Activated naive CD8-positive, alpha-beta T cell treated with anti-CD3 and anti-CD28 coated beads, Interleukin-2, amount 50 U/mL, for 16 hours (primary cell): ENCODE measurements around the gene CD244.
"Not testable (repeated sequence)": the region's sequence is repeated elsewhere in the genome, so short reads cannot be mapped to it uniquely, and the experiment has no call there.

Experiments
- DNase-seq: peaks from one replicate; pipeline ENCODE4 v3.0.0-alpha.2; 2020; ENCODE audit warnings: low read depth, low spot score

Gene CD244

DNA sequence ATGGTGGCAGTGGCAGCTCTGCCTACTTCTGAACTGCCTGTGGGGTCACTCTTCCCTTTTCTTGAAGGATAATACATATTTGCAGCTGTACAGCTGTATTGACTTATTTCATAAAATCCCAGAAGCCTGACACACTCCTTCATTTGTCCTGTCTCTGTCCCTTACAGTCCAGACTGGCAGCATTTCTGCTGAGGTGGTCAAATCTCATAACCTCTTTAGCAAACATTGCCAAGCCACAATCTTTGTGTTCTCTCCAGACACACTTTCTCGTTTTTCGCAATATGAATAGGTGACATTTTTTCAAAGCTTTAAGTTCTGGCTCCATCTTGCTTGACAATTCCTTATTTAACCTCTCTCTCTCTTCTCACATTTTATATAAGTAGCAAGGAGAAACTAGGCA is 51.5 kb downstream of the CD244 start:
- DNase-seq = no peak

DNA sequence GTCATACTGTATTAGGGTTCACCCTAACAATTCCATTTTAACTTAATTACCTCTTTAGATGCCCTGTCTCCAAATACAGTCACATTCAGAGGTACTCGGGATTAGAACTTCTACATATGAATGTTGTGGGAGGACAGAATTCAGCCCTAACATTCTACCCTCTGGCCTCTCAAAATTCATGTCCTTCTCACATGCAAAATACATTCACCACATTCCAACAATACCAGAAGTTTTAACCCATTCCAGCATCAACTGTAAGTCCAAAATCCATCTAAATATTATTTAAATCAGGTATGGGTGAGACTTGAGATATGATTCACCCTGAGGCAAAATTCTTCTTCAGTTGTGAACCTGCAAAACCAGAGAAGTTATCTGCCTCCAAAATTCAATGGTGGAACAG is 52.2 kb downstream of the CD244 start:
- no peak for DNase-seq

DNA sequence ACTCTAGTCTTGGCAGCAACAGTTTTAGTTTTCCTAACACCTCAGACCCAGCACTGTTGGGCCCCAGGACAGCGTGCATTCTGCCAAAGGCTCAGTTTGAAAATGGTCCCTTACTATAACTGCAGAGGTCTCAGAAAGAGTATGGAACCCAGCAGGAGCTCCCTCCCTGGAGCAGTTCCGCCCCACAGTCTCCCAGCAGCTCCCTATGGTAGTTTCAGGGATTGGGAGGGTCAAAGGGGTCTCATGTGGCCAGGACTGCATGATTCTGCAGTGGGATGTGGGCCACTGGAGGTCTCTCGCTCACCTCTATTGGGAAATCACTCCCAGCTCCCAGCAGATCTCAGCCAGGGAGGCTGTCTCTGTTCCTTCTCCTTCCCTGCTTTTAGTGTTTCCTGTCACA is 54.4 kb downstream of the CD244 start:
- no peak for DNase-seq

DNA sequence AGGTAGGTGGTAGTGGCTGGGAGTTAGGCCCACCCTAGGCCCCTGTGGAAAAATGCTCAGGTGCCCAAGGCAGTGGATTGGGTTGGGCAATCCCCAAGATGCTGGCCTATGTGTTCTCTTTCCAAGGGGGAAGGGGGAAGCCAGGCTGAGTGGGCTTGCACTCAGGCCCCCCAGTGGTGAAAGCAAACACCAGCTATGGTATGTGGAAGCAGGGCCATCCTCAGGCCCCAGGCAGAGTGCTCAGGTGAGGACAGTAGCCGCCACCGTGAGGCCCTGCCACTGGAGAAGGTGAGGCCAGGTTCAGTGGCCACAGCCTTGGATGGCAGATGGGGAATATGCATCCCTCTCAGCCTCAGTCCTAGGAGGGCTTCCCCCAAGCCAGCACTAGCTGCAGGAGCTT is 54.9 kb downstream of the CD244 start:
- no peak for DNase-seq

DNA sequence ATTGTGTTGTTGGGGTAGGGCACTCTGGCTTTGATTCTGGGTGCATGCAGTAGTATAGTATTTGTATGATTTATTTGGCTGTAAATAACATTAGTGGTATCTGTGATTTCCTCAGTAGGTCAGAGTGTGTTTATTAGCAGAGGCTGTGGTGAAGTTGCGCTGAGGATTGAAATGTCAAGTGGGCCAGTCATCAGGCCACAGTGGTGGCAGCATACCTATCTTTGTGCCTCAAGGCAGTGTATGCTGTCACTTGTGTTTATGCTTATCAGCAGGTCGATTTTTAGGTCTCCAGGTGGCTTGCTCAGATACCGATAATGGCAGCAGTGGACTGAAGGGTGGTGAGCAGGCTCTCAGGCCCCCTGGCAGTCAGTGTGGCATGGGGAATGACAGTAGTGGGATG is 55.4 kb downstream of the CD244 start:
- no peak for DNase-seq

DNA sequence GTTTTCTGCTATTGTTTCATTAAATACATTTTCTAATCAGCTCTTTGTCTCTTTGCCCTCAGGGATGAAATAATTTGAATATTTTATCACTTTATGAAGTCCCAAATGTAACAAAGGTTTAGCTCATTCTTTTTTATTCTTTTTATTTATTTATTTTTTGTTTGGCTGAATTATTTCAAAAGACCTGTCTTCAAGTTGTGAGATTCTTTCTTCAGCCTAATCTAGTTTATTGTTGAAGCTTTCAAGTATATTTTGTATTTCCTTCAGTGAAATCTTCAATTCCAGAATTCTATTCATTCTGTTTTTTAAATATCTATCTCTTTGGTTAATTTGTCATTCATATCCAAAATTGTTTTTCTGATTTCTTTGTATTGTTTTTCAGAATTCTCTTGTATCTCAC is 55.9 kb downstream of the CD244 start:
- no peak for DNase-seq

DNA sequence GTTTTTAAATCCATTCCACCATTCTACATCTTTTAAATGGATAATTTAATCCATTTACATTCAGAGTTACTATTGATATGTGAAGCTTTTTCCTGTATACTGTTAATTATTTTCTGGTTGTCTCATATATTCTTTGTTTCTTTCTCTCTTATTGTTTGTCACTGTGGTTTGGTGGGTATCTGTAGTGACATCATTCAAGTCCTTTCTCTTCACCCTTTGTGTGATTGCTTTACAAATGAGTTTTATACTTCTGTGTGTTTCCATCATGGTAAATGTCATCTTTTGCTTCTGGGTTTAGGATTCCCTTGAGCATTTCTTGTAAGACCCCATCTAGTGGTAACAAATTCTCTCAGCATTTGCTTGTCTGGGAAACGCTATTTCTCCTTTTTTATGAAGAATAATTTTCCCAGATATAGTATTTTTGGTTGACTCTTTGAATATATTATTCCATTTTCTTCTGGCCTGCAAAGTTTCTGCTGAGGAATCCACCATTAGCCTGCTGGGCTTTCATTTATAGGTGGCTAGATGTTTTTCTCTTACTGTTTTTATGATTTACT is 56.5 kb downstream of the CD244 start:
- no peak for DNase-seq

DNA sequence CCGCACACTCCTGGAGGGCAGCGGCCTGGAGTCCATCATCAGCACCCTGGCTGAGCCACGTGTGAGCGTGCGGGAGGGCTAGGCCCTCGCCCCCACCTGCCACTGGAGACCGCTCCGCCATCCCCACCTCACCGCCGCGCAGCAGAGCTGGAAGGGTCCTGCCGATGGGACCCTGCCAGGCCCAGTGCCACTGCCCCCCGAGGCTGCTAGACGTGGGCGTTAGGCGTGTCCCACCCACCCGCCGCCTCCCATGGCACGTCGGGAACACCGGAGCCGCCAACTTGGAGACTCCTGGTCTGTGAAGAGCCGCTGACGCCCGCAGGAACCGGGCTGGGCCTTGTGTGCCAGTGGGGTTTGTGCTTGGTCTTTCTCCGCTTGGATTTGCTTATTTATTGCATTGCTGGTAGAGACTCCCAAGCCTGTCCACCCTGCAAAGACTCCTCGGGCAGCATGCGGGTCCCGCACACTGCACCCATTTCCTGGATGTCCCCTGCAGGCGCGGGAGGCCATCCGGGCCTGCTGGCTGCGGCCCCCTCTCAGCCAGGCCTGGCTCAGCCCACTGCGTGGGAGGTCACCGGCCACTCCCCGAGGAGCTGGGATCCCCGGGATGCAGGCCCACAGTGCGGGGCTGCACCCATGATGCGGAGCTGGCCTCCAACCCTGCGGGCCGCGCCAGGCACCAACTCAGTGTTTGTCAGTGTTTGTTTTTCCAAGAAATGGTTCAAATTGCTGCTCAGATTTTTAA is 60.7 kb downstream of the CD244 start:
- no peak for DNase-seq

DNA sequence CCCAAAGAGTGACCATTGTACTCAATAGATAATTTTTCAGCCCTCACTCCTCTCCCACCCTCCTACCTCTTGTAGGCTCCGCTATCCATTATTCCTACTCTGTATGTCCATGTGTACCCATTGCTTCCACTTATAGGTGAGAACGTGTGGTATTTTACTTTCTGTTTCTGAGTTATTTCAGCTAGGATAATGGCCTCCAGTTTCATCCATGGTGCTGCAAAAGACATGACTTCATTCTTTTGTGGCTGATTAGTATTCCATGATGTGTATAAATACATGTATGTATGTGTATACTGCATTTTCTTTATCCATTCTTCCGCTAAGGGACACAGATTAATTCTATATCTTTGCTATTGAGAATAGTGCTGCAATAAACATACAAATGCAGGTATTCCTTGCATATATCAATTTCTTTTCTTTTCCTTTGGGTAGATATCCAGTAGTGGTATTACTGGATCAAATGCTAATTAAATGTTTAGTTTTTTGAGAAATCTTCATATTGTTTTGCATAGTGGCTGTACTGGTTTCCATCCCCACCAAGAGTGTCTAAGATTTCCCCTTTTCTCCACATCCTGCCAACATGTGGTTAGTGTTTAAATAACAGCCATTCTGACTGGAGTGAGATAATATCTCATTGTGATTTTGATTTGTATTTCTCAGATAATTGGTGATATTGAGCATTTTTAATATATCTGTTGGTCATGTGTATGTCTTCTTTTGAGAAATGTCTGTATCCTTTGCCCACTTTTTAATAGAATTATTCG is 61.9 kb downstream of the CD244 start:
- DNase-seq = no peak

DNA sequence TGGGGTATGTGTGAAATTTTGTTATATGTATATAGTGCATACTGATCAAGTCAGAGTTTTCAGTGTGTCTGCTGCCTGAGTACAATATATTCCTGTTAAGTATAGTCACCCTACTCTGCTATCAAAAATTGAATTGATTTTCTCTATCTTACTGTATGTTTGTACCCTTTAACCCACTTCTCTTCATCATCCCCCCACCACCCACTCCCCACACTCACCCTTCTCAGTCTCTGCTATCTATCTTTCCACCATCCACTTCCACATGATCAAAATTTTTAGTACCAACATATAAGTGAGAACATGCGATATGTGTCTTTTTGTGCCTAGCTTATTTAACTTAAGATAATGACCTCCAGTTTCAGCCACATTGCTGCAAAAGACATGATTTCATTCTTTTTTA is 62.5 kb downstream of the CD244 start:
- DNase-seq = no peak

DNA sequence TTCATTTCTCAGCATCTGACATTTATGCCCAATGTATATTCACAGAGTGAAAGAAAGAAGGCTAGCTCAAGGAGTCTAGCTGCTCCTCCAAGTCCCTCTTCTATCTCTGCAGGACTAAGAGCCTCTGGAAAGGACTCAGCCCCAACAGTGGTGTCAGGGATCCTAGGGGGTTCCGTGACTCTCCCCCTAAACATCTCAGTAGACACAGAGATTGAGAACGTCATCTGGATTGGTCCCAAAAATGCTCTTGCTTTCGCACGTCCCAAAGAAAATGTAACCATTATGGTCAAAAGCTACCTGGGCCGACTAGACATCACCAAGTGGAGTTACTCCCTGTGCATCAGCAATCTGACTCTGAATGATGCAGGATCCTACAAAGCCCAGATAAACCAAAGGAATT is 63.0 kb downstream of the CD244 start:
- no peak for DNase-seq

DNA sequence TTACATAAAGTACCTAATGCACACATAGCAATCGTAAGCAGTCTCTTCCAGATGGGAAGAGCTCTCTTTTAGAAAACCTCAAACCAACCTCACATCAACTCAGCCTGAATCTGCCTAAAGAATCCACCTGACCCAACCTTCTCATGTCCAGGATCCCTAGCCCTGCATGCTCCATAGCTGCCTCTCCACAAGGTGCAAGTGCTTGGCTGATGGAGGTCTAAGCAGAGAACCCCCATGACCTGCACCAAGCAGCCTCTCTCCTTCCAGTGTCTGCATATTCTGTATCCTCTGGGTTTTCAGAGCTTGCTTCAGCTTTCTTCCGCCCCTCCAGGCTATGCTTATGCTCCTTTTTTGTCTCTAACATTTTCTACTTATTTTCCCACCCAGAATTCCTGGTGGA is 64.2 kb downstream of the CD244 start:
- no peak for DNase-seq

DNA sequence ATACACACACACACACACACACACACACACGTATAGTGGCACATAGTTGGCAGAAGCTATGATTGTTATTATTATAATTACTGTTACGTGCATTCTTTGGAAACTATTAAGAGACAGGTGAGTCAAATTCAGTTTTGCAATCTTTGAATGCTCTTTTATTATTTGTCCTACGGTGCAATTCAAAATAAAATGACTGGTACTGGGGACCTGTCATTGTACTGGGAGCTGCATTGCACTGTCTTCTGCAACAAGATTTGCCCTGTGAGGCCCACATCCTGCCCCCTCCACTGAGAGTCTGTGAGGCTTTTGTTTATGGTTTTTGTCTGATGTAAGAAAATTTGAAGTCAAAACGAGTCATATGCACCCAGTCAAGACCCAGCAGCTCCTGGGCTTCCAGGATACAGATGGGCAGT is 64.8 kb downstream of the CD244 start:
- DNase-seq = peak; percentile 27

DNA sequence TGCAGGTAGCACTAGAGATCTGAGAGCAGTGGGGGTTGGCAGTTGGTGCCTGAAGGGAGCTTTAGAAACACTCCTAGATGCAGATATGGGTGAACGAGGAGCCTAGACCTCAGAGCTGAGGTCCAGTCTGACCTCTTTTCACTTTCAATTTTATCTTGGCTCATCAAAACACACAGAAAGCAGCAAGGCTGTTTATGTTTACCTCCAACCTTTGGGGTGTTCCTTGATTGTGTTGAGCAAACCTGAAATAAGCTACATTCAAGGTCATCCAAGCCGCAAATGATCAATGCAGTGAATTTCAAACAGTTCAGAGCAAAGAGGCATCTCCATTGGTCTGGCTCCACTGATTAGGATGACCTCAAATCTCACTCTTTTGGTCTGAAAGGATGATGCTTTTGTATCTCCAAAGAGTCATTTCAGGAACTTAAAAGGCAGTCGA is 65.4 kb downstream of the CD244 start:
- no peak for DNase-seq

DNA sequence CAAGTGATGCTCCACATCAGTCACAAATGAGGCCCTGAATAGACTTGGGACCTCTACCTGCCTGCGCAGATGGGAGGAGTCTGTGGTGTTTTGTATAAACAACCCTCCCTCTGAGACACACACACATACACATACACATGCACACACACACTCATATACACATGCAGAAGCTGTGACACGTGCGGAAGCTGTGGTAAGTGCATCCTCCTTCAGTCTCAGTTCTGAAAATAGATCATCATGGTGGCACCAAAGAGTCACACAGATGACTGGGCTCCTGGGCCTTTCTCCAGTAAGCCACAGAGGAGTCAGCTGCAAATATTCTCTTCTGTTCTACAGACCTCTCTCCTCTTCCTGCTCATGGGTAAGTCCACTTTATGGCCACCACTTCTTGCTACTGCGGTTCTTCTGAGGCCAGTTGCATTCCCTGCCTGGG is 66.7 kb downstream of the CD244 start, which contains the start of gene LY9:
LY9 (plus strand) TSS at position 224 of the 433 bp plus-strand sequence; CDS start at position 238, 14 bp downstream.
- DNase-seq = peak; percentile 58

DNA sequence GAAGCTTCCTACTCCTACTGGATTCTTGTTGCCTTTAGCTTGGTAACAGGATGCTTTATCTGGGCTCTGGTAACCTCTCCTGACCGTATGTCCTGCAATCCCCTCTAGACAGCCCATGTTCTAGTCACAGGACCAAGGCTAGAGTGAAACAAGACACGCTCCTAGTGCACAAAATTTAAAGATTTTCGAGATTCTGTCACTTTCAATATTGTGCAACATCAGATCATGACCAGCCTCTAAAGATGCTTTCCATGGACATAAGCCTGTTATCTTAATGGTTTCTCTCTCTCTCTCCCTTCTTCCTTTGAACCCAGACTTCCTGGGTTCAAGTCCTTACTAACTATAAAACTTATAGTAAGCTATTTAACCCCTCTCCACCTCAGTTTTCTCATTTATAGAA is 68.3 kb downstream of the CD244 start:
- DNase-seq = no peak

DNA sequence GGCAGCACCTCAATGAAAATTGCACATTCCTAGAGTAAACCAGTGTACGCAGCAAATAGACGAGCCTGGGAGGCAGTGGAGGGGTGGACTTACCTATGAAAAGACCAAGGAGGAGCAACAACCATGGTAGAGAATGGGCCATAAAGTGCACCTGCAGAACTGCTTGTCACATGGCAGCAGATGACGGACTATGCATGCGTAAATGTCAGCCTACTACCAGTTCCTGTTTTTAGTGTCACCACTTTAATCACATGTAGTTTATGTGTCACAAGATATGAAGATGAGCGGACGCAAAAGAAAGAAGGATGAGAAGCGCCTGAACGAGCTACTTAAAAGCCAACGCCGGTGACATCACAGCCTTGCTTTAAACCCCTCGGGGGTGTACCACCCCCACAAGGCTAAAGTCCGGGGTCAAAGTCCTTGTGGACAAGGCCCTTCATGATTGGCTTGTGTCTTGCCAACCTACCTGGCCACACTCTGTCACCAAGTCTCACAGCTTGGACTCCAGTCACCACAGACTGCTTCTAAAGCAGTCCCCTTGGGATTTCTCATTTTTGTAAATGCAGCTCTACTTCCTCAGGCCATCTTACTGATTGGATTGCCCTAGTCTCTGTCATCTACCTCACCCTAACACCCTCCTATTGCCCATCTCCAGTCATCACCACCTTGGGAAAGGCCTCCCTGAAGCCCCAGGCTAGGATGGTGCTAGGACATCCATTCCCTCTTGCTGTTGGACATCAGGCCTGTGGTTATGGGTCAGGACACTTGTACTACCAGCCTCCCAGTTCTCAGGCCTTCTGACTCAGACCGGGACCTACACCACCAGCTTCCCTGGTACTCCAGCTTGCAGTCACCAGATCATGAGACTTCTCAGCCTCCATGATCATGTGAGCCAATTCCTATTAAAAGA is 72.7 kb downstream of the CD244 start:
- DNase-seq = no peak

DNA sequence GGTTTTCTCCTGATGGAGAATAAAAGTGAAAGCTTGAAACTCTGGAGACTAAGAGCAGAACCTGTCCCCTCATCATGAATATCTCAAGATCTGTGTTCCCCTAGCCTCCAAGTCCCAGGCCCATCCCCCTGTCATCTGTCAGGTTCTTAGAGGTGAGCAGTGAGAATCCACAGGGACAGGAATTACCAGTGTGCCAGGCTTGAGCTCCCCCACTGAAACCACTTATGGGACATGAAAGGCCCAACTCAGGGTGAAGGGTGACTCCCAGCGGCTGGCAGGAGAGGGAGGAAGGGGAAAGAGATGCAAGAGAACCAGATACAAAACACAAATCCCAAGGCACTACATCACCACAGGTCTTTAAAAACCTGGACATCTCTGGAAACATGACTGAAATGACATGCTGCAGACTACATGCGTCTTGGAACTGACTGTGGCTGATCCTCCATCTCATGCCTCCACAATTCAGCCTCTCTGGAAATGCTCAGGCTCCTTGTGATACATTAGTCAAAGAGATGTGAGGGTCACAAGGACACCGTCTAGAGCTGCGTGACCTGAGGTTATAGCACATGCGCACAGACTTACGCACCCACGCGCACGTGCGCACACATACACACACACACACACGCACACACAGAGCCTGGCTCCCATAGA is 73.5 kb downstream of the CD244 start:
- DNase-seq = no peak

DNA sequence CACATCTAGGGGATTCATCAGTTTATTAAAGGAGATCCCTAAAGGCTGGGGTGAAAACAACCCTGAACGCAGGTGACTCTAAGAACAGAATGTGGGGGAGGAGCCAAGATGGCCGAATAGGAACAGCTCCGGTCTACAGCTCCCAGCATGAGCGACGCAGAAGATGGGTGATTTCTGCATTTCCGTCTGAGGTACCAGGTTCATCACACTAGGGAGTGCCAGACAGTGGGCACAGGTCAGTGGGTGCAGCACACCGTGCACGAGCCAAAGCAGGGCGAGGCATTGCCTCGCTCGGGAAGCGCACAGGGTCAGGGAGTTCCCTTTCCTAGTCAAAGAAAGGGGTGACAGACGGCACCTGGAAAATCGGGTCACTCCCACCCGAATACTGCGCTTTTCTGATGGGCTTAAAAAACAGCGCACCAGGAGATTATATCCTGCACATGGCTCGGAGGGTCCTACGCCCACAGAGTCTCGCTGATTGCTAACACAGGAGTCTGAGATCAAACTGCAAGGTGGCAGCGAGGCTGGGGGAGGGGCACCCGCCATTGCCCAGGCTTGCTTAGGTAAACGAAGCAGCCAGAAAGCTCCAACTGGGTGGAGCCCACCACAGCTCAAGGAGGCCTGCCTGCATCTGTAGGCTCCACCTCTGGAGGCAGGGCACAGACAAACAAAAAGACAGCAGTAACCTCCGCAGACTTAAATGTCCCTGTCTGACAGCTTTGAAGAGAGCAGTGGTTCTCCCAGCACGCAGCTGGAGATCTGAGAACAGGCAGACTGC is 79.5 kb downstream of the CD244 start:
- DNase-seq = not testable (repeated sequence)

DNA sequence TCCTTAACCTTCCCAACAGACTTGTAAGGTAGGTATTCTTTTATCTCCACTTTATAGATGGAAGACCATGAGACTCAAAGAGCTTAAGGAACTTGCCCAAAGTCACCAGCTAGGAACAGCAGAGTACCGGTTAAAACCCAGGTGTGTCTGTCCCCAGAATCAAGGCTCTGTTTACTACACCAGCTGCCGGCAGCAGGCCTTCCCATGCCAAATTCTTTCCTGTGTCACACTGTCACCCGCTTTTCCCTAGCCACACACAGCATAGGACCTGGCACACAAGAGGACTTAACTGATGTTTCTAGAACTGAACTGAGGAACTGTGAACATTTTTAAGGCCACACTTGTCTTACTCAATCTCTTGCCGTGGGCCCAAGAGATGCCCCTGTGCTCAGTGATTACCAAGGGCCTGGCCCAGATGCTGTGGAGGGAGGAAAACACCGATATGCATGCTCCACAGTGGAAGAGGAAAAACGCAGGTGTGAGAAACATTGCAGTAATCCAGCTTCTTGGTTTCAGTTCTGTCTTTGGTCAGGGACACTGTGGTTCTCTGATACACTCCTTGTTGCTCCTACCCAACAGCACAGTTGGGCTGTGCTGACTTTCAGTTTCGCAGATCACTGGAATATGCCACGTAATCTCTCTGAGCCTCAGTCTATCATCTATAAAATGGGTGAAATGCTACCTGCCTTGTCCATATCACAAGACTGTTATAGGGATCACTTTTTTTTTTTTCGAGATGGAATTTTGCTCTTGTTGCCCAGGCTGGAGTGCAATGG is 80.6 kb downstream of the CD244 start:
- no peak for DNase-seq
